Fibroblast of lung (primary cell): Measurements from ENCODE around the gene UPK3A.

Source experiments
- CTCF ChIP-seq, 2 donors: IDR thresholded peaks in 1 of 2; conservative IDR thresholded peaks in 1 of 2; 1 replicate in 1 of 2; 2 replicates in 1 of 2; pipeline ENCODE4 v1.5.1; 2011 to 2012; ENCODE audit warnings: low read length in 2 of 2, control low read depth in 1 of 2, inconsistent platforms in 1 of 2, low read depth in 1 of 2, mild to moderate bottlenecking in 1 of 2
- EZH2 ChIP-seq: IDR thresholded peaks from 2 replicates; pipeline ENCODE4 v1.5.1; 2012; ENCODE audit warnings: low read length, control low read depth, mild to moderate bottlenecking; ENCODE audit errors: missing control alignments

DNA sequence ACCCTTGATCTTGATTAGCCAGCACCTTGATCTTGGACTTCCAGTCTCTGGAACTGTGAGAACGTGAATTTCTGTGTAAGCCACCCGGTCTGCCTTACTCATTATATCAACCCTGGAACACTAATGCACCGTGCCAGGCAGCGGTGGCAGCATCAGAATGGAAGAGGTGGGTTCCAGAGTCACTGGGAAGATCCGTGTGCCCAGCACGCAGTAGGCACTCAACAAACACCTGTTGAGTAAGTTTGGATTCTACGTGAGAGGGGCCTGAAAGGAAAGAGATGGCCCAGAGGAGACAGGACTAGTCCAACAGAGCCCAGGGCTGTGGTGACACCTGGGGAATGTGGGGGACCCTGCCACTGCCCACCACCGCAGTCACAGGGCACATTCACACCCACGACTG, 6.6 kb upstream of the UPK3A start:
- no peak for TF ChIP-seq CTCF (conservative IDR thresholded peaks at IDR 0.05 in 1 of 2, IDR thresholded peaks at IDR 0.05 in 1 of 2; ENCODE audit: low read depth in 1 of 2, low read length in 2 of 2)
- TF ChIP-seq EZH2, result no peak
